OCI-LY1 (cell line): ENCODE measurements around the gene CHSY1.

Experiments used
- CTCF ChIP-seq: fragments of 200-600 bp; sonication (generic), shearing (Covaris generic); IDR thresholded peaks from 2 replicates; pipeline ENCODE4 v1.5.1; 2017; ENCODE audit warnings: mild to moderate bottlenecking, antibody characterized with exemption, low read length, moderate library complexity, mixed read lengths
- EZH2 ChIP-seq: fragments of 200-600 bp; sonication (generic), shearing (Covaris generic); IDR thresholded peaks from 2 replicates; pipeline ENCODE4 v1.8.0; 2017; ENCODE audit warnings: borderline replicate concordance, mixed run types, mild to moderate bottlenecking, antibody characterized with exemption, low read length, moderate library complexity, mixed read lengths

GRCh38 chr15:101151288-101151687, 100.6 kb downstream of the CHSY1 start:
- TF ChIP-seq CTCF: no peak
- no peak for TF ChIP-seq EZH2
